Activated T-cell treated with anti-CD3 and anti-CD28 coated beads, Interleukin-2, amount 50 U/mL, for 48 hours (primary cell): ENCODE data around the gene TSPAN18.

Source experiments
- DNase-seq, 2 experiments: peaks; one replicate each; pipeline ENCODE4 v3.0.0-alpha.2; 2020

The TSPAN18 gene

GRCh38 chr11:44711787-44712608 is 14.8 kb upstream of the TSPAN18 start:
- DNase-seq = no peak

GRCh38 chr11:44713022-44713421 is 13.7 kb upstream of the TSPAN18 start:
- DNase-seq = no peak

DNA sequence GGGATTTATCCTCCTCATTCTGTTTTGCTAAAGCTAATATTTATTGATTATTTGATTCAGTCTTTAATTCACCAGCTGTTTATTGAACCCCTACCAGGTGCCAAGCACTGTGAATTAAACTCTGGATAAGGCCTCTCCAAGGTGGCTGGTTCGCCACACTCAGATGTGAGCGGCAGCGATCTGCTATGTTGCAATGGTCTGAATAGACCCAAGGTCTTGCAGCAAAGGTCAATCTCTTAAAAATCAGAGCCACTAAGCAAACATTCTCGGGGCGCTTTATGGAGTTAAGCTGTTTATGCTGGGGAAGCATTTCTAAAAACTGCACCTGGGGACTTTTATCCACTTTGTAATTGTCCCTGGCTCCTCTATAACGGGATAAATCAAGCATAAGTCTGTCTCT is 10.5 kb upstream of the TSPAN18 start:
- no peak for DNase-seq

DNA sequence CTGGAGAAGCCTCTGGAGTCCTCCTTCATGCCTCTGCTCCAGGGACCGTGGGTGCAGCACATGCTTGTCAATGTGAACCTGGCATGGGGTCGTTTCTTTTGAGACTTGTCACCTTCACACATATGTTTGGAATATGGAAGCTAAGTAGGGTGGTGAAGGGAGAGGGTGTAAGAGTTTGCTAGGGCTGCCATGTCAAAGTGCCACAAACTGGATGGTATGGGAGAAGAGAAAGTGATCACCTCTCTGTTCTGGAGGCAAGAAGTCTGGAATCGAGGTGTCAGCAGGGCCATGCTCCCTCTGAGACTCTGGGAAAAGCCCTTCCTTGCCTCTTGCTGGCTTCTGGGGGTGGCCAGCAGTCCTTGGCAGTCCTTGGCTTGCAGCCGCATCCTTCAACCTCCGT is 8.7 kb upstream of the TSPAN18 start:
- no peak for DNase-seq

GRCh38 chr11:44718612-44719390 is 8.0 kb upstream of the TSPAN18 start:
- no peak for DNase-seq

- DNase-seq = no peak
Observed at GRCh38 chr11:44725016-44725685, 1.6 kb upstream of the TSPAN18 start.

DNA sequence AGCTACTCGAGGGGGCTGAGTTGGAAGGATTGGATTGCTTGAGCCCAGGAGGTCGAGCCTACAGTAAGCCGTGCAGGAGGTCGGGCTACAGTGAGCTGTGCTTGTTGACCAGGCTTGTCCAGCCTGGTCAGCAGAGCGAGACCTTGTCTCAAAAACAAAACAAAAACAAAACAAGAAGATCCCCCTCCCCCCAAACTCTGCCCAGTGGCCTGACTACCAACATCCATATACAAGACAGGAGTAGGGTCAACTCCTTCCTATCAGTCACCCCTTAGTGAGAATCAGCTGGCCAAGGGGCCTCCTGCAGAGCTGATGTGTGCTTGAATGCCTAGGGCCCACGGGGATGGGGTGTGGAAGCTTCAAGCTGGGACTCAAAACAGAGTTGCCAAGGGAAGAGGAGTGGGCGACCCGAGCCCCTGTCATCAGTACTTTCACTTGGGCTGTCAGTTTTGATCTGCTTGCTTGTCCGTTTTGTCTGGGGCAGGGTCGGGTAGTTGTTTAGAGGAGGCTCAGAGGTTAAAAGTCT is 942 bp upstream of the TSPAN18 start:
- no peak for DNase-seq

GRCh38 chr11:44727114-44727372 is 281 bp downstream of the TSPAN18 start:
- peak; percentile 38 to 44 for DNase-seq

DNA sequence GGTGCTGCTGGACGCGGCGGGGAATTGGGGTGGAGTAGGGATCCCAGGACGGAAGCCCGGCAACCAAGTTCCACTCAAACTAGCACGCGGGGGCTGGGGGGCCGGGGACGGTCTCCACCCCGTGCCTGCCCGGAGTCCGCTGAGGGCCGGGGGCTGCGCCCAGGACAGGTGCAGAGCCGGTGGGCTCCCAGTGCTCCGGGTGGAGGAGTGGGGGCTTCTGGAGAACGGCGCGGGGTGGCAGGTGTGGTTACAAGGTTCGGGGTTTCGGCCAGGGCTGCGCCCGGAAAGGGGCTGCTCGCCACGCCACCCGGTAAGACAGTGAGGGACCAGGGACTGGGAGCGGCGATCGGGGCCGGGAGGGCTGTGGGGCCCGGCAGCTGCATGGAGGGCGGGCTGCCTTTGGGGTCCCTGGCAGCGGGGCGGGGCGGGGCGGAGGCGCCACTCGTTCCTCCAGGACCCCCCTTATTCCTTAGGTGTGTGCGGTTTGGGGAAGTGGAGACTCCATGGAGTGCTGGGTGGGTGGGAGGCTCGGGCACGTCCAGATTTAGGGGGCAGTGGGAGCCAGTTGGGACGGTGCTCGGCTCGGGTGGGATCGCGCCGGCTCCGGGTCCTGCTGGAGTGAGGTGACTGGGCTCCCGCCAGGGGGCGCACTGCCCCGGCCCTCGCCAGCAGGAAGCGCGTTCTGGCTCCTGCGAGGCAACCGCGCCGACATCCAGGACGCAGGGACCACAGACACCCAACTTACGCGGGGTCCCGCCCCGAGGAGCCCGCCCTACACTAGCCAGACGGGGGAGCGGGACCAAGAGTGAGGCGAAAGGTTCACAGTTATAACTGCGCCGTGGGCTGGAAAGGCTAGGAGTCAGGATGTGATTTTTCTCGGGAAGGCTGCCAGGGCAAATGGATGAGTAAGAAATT is 868 bp downstream of the TSPAN18 start:
- DNase-seq = peak; percentile 80 to 88

GRCh38 chr11:44728491-44728910 is 1.7 kb downstream of the TSPAN18 start:
- no peak for DNase-seq

GRCh38 chr11:44729063-44729462 is 2.3 kb downstream of the TSPAN18 start:
- DNase-seq = no peak

DNA sequence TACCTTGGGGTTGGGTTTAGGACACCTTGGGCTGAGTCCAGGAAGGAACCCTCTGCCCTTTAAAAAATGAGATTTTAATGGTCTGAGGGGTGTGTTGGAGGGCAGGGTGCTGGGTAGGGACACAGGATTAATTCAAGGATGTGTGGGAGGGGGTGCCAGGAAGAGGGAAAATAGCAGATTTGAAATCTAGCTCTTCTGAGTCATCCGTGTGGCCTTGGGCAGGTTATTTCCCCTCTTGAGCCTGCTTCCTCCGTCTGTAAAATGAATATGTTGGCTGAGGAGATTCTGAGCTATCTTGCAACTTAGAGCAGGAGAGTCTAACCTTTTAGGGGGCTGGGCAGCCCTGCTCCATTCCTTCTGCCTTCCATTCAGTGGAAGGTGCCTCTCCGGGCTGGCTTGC is 3.0 kb downstream of the TSPAN18 start:
- peak; percentile 26 to 28 for DNase-seq

- DNase-seq = no peak
Observed at GRCh38 chr11:44730775-44731174, 4.0 kb downstream of the TSPAN18 start.

- no peak for DNase-seq
Observed at GRCh38 chr11:44731685-44732430, 5.1 kb downstream of the TSPAN18 start.

- no peak for DNase-seq
Observed at GRCh38 chr11:44732564-44732963, 5.8 kb downstream of the TSPAN18 start.

GRCh38 chr11:44733877-44734276 is 7.1 kb downstream of the TSPAN18 start:
- DNase-seq = no peak

- DNase-seq = no peak
Observed at GRCh38 chr11:44734843-44735381, 8.2 kb downstream of the TSPAN18 start.

DNA sequence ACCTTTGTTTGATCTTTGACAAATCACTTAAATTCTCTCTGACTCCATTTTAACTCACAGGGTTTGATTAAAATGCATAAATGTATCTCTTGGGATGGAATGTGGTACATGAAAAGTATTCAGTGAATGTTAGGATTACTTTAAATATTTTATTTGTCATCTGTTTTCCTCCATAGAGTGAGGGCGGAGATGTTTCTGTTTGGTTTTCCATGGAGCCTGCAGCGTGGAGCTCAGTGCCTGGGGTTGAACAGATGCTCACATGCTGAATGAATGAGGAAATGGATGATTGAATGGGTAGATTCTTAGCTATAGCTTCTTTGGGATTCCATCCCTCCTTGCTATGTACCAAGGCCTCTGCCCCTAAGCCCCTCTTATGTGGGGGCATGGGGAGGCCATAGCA is 10.0 kb downstream of the TSPAN18 start:
- DNase-seq = no peak

DNA sequence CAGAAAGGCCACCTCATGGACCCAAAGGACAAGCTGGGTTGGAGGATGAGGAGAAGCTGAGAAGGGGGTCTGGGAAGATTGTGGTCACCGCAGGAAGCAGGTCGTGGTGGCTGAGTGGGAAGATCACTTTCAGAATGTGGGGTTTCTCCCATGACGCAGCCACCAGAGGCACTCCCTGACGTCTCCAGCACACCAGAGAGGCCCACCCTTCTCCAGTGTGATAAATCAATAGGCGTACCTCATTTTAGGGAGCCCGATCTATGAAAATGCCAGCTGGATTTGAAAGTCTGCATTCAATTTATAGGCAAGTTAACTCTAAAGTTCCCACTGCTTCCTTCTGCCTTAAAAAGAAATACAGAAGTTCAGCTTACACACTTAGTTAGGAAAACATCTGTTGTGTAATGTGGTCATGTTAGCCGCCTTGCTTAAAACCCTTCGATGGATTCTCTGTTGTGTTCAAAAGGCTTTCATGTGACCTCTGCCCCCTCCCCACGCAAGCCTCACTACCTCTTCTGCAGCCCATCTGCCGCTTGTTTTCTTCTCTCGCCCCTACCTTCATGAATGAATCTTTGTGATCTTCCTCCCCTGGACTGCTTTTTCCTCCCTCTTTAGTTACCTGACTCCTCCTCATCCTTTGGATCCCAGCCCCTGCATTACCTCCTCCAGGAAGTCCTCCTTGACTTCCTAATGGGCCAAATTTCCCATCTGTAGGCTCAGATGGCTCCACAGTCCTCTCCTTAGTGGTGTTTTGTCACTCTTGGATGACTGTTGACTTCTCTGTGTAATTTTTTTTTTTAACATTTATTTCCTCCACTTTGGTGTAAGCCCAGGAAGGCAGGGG is 10.7 kb downstream of the TSPAN18 start:
- DNase-seq = no peak

DNA sequence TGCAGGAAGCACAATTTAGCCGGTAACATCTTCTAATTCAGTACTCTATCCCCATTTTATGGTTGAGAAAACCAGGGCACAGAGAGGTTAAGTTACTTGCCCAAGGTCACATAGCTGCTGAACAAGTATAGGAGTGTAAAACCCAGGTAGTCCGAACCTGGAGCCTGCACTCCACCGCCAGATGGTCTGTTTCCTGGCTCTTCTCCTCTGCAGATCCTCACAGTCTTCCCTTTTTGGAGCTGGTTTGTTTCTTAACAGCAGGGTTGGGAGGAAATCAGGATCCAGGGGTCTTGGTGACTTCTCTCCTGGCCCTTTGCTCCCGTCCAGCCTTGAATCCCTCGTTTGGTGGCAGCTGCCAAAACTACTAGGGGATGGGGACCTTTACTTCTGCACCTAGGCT is 12.0 kb downstream of the TSPAN18 start:
- no peak for DNase-seq

DNA sequence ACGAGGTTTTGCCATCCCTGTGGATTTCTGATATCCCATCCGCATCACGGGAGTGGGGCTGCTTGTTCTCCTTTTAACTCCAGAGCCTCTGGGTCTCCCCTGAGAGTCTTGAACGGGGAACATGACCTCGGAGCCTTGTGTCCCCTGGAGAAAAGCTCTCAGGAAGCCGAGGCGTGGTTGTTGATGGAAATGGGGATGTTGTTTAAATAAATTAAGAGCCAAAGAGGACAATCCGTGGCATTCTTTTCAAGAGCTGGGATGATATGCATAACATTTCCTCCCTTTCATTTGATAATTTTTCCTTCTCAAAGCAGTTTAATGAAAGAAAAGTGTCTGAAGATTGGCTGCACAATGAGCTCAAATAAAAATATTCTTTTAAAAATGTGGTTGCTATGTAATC is 14.2 kb downstream of the TSPAN18 start:
- no peak for DNase-seq
